CD4-positive, alpha-beta T cell treated with Interleukin-12 subunit alpha and Interleukin-12 subunit beta, for 1 hour (primary cell): ENCODE results near the gene TSPAN10.

Experiments used
- DNase-seq: peaks from one replicate; pipeline ENCODE4 v3.0.0-alpha.2; 2020

The TSPAN10 gene

DNA sequence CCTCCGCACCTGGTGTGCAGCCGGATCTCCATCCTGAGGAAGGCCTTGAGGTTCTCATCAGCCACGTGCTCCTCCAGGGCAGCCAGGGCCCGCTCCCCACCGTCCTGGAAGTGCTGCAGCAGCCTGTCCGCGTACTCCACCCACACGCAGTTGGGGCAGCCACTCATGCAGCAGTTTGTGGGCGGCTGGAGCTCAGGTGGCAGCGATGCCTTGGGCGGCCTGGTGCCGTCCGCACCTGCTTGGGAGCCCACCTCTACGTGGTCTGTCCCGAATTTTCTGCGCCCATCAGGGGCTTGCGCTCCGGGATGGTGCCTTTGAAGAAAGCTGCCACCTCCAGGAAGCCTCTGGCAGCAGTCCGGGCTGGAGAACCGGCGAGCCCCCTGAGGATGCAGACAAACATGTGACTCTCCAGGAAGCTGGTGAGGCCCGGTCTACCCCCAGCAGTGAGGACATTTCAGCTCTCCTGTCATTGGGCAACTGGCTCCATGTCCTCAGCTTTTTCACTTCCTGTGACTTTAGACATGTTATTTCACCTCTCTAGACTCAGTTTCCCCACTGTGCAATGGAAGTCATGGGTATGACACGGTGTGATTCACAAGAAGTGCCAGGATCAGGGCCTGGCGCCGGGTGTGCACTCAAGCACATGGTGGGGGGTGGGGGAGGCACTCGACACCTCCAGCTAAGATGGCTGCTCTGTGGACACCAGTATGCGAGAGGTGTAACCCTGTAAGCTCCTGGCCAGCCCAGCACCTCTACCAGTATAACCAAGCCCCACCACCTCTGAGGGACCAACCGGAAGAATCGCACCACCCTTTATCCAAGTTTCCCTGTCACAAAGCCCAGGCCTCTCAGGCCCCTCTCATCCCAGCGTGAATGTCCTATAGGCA is 28.5 kb downstream of the TSPAN10 start:
- DNase-seq: peak; percentile 46

DNA sequence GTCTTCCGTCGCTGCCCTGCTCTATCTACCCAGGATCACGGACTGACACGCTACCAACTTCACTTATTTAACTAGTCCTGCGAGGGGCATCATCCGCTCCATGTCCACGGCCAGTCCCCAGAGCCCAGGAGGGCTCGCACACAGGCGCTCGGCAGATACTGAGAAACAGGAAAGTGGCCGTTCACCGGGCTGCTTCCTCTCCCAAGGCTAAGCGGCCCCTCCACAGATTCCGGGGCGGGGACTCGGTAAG is 29.0 kb downstream of the TSPAN10 start:
- no peak for DNase-seq

DNA sequence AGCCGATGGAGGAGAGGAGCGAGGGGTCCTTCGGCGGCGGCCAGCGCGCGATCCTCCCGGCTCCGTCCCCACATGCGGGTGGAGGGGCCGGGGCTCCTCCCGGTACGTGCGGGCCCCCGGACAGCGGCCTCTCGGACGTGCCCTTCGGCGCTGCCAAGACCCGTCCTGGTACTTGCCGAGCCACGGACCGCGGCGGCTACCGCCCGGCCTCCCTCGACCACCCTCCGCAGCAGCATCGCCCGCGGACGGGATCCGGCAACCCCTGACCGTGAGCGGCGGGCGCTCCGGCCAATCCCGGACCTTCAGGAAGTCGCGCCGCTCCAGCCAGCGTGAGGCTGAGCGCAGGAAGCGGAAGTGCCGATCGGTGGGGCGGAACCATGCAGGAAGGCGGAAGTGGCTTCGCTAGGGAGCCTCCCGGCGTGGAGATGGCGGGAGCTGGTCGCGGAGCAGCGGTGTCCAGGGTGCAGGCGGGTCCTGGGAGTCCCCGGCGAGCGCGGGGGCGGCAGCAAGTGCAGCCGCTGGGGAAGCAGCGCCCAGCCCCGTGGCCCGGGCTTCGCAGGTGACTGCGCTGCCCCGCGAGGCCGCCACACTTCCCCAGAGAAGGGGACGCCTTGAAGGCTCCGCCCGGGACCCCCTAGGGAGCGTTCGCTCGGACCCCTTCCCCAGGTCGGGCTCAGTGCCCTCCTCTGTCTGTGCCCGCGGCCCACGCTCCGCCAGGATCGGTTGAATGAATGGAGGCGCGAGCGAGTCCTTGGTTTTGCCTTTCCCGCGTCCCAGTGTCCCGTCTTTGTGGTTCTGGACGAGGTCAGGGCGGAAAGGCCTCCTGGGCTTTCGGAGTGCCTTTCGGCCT is 29.6 kb downstream of the TSPAN10 start, which contains the start of the genes CCDC137 and OXLD1:
CCDC137 (plus strand) TSS at position 396 of the 850 bp plus-strand sequence; CDS start at position 426, 30 bp downstream.
OXLD1 (minus strand) TSS at position 264 of the 850 bp plus-strand sequence; CDS start at position 236, 28 bp downstream.
- DNase-seq: peak; percentile 92

DNA sequence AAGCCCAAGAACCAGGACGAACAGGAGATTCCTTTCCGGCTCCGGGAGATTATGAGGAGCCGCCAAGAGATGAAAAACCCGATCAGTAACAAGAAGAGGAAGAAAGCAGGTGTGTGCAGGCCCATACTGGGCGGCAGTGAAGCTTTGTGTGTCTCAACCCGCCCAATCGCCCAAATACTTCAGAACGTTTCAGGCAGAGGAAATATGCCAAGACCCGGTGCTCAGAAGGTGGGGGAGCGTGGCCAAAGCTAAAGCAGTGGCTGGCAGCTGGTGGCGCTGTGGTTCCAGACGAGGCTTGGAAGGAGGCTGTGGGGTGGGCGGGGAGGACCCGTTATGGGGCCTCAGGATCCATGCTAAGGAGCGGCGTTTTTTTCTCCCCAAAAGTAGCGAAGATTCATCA is 30.8 kb downstream of the TSPAN10 start:
- DNase-seq: no peak

DNA sequence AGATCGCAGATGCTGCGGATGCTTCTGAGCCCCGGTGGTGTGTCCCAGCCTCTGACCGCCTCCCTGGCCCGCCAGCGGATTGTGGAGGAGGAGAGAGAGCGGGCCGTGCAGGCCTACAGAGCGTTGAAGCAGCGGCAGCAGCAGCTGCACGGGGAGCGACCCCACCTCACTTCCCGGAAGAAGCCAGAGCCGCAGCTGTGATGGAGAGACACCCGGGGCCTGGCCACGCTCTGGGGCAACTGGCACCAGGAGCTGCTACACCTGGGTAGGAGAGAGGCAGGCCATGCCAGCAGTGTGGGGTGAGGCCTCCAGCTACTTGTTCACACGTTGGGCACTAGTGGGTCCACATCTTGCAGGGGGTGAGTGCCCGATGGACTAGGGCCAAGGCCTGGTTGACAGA is 35.5 kb downstream of the TSPAN10 start:
- DNase-seq: no peak

DNA sequence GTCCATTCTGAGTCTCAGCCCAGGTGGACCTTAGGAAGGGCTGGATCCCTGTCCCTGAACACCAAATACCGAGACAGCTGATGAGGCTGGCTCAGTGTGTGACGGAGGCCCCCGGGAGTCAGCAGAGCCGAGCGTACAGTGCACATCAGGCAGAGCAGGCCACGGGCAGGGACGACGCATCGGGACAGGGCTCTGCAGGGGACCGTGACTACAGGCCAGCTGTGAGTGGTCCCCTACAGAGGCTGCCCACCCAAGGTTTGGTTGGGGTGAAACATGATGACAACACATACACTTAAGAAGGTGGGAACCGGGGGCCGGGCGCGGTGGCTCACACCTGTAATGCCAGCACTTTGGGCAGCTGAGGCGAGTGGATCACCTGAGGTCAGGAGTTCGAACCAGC is 36.0 kb downstream of the TSPAN10 start:
- no peak for DNase-seq

DNA sequence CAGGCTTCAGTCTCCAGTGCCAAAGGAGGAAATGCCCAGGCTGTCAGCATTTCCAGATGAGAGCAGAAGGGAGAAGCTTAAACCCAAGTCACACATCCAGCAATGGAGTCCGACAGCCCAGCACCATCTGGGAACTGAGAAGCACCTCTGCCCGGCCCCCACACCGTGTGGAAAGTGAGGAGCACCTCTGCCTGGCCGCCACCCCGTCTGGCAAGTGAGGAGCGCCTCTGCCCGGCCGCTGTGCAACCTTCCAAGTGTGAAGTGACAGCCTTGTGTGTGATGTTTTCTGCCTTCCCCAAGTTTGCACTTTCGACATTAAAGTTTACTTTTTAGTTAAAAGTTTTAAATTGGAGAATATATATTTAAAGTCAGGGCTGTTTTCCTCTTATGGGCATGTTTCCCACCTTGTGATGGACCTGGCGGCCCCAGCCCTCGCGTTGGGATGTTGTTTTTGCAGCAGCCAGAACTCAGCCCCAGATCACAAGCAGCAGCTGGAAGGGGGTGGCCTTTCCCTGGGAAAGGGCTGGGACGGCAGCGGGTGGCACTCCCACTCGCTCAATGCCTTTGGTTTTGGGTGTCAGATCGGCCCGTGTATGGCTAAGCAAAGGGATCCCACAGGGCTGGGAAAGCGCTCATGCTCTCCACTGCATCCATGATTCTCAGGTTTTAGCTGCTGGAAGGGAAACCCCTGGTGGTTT is 36.7 kb downstream of the TSPAN10 start:
- no peak for DNase-seq

DNA sequence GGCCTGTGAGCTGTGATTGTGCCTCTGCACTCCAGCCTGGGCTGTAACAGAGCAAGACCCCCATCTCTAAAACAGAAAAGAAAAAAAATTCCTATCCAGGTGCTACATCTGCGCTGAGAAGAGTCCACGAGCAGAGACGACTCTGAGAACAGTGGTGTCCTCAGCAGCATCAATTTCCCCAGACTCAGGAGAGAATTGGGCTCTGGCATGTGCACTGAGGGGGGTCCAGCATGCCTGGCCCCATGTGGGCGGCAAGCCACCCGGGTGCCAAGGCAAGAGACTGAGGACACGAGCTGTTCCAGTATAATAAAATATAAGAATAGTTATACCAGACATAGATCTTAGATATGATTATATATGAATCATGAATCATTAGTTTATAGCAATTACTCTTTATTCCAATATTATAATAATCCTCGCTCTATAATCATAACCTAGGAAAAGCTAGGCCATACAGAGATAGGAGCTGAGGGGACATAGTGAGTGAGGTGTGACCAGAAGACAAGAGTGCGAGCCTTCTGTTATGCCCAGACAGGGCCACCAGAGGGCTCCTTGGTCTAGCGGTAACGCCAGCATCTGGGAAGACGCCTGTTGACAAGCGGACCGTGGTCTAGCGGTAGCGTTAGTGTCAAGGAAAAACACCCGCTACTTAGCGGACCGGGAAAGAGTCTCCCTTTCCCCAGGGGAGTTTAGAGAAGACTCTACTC is 38.7 kb downstream of the TSPAN10 start:
- DNase-seq: peak; percentile 49

DNA sequence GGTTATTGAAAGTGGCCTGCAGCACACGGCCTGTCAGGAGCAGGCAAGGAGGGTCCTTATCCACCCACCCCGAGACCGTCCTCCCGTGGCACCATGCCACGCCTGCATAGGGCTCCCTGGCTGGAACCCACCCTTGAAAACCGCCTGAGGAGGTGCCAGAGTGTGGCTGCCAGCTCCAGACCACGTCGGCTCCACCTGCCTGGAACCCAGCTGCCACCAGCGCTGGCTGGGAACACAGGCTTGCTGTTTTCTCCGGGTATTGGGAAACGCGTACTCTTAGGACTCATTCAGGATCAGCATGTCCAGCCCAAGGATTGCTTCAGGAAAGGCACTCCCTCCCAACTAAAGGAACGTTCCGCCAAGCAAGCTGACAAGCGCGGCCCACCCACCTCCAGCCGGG is 39.9 kb downstream of the TSPAN10 start:
- DNase-seq: no peak

DNA sequence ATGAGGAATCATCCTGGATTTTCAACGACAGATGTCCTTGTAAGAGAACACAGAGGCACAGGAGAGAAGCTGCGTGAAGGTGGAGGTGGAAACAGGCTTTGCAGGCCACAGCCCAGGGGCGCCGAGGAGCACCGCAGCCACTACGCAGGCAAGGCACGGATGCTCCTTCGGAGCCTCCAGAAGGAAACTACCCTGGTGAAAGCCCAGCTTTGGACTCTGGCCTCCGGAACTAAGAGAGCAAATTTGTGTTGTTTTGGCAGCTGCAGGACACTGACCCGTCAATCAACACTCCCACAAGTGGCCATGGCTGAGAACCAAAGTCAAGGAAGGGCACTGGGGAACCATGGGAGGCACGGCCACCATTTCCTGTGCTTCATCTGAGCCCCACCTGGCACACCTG is 43.2 kb downstream of the TSPAN10 start:
- DNase-seq: no peak

DNA sequence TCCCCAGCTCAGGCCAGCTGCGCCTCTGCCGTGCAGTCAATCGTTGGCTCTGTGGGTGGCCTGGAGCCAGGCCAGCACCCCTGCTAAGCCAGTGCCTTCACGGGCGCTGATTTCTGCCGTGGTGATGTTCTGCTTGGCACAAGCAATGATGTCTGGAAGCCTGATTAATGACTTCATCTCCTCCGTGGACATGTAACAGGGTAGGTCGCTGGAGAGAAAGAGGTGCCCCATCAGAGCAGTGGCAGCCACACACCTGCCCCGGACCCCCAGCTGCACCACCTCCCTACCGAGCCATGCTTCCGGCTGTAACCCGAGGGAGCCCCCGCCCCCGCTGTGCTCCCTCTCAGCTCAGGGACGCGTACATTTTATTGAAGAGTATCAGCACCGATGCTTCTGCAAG is 44.7 kb downstream of the TSPAN10 start:
- DNase-seq: no peak

DNA sequence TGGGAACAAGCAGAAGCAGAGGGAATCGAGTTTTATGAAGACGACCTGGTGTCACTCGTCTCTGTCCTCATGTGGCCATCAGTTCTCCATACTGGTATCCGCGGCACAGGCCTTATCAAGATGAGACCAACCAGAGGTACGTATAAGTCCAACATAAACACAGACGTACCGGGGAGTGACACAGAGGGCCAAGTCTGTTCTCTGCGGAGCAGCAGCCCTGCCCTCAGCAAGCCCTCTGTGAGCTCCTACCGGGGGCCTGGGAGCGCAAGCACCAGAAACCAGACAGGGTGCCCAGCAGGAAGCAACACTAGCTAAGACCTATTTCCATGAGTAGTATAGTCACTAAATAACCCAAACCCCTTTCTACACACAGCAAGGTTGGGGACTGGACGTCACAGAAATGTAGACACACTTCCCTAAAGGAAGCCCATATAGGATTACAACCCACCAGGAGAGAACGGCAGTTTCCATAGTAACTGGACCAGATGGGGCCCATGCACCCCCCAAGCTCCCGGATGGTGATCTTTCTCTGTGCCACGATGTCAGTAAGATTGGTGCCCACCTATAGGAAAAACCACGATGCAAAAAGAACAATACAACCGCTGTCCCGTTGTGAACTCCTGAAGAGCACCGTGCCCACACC is 45.7 kb downstream of the TSPAN10 start:
- DNase-seq: no peak

DNA sequence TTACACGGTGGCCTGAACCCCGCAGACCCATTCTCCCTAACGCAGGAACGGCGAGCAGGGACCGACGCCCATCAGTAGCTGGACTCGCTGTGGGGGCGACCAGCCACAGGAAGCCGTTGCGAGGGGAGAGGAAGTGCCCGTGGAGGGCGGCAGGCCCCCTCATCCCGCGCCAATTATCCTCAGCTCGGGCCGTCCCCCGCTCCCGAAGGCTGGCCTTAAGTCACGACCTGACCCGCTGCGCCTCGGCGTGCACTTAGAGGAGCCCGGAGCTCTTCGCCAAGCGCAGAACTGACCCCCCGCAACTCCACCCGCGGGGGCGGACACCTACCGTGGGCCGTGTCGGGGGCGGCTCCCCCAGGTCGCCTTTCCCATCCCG is 46.2 kb downstream of the TSPAN10 start:
- no peak for DNase-seq

DNA sequence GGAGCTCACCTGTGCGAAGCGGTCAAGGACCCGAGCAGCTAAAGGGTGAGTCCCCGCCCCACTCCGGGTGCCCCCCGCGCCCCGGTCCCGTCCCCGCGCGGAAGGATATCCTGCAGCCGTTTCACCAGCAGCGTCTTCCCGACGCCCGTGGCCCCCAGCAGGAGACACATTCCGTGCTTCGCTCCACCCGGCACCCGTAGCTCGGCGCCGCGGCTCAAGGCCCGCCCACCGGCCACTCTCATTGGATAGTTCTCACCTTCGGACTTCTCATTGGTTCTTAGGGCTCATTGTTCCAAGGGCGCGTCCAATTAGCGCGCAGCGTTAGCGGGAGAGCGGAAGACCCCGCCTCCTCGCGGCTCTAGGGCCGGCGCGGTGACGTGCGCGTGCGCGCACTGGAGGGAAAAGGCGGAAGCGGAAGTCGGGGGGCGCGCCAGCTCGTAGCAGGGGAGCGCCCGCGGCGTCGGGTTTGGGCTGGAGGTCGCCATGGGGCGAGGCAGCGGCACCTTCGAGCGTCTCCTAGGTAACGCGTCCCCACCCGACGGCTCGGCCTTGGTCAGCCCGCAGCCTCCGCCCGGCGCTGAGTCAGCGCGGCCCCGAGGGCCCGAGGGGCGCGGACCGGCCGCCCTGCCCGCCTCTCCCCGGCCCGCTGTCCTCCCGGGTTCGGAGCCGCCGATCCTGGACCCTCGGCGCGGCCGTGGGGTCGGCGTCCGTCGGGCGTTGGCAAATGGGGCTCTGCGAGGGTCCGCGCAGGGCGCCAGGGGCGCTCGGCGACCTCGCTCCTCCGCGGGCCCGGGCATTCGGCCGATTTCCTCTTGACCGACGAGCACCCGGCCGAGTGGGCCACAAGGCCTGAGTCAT is 46.8 kb downstream of the TSPAN10 start, which contains the start of the genes ARL16 and HGS:
ARL16 (minus strand) TSS at position 214 of the 858 bp plus-strand sequence; CDS start at position 170, 44 bp downstream.
HGS (plus strand) TSS at position 428 of the 858 bp plus-strand sequence; CDS start at position 484, 56 bp downstream.
- peak; percentile 98 for DNase-seq

DNA sequence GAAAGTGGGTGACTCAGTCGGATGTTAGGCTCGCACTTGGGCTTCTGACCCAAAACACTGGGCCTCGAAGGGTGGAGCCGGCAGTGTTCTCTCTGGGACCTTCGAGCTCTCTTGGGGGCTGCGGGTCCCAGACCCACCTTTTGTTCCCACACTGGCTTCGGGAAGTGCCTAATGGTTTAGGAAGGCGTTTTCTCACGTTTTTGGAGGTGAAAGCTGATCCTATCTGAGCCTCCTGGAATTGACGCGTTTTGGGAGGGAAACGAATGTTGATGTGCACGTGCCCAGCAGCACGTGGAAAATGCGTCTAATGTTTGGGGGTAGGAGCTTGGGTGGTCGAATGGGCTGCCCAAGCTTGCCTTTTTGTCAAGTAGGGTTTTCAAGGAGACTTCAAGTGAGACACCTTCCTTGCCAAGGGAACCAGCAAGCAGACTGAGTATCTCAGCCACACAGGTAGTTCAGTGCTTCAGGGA is 47.5 kb downstream of the TSPAN10 start:
- DNase-seq: no peak

DNA sequence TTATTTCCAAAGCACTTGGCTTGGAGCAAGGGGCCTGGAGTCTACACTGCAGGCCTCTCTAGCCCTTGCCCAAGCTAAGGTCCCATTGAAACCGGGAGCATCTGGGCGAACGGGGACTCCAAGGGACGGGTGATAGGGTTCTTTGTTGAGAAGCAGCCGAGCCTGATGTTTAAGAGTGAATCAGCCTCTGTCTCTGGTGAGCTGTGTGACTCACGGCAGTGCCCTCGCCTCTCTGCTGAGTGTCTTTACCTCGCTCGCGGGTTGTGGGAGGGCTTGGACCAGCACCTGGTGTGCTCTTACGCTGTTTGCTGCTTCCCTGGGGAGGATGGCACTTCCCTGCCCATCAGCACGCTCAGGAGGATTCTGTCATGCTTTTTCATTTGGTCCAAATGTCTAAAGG is 48.1 kb downstream of the TSPAN10 start:
- DNase-seq: no peak

DNA sequence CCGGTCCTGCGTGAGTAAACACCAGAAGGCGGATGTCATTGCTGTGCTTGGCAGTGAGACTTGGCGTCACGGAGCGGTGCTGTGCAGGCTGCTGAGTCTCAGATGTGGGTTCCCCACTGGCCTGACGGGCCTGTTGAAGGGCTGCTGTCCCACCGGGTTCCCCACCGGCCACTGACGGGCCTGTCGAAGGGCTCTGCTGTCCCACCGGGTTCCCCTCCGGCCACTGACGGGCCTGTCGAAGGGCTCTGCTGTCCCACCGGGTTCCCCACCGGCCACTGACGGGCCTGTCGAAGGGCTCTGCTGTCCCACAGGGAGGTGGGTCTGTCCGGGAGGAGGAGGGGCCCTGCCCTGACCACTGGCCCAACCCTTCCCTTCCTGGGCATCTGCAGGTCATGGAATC is 49.6 kb downstream of the TSPAN10 start:
- no peak for DNase-seq

DNA sequence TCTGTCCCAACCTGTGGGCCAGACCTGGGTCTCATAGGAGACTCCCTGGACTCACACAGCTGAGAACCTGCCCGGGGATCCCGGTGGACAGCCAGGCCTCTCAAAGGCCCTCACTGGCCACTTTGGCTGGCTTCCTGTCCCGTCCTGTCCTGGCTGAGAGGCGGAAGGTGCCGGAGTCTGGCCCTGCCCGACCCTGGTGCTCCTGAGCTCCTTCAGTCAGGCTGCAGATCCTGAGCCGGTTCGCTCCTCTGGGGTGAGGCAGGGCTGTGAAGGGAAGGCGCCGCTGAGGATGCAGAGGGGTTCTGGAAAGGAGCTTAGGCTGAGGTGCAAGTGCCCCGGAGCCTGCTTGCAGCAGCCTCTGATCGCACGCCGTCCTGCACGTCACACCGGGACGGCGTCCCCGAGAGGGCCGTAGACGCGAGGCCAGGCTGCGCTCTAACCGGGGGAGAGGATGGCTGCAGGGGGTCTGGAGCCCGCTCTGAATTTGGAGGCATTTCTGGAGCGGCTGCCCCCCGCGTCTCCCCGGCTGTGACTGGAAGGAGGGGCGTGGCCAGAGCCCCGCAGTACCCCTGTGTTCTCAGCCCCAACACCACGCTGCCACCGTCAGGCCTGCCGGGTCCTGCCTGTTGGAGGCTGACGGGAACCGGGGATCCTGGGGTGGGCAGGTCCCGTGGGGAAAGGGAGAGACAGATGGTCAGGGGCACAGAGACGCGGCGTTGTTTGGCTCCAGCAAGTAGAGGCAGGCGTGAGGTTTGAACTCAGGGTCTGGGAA is 51.0 kb downstream of the TSPAN10 start:
- no peak for DNase-seq

DNA sequence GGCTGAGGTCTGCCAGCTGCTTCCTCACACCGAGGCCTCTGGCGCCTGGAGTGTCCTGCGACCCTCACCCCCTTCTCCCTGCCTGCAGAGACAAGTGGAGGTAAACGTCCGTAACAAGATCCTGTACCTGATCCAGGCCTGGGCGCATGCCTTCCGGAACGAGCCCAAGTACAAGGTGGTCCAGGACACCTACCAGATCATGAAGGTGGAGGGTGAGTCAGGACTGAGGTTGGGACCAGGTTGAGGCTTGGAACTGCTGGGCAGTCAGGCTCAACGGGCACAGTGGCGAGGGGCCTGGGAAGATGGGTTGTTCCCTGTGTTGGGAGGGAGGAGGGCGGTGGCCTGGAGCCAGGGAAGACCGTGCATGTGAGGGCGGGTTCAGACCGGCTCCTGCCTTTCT is 51.6 kb downstream of the TSPAN10 start:
- DNase-seq: no peak

DNA sequence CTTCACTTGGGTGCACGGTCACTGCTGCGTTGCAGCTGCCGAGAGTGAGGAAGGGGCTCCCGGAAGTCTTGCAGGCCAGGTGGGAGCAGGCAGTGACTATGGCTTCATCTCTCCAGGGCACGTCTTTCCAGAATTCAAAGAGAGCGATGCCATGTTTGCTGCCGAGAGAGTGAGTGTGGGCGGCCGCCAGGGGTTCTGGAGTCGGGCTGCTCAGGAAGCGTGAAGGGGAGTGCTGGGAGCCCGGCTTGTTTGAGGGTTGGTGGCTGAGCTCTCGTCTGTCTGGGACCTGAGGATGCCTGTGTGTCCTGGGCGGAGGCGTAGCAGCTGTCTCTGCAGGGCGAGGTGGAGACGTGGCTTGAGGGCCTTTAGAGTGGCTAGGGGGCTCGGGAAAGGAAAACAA is 53.1 kb downstream of the TSPAN10 start:
- DNase-seq: no peak
